IMR-90 (cell line): Measurements from ENCODE around the gene AUTS2. TPM values are rescaled to one million over a fixed set of nuclear protein-coding genes. Genes with fewer than 3 reads are reported as not detected.

Source experiments
- ATAC-seq: fragments of 200-7000 bp; cut with Tn5 transposase; 2 replicates; pipeline ENCODE4 v1.9.1; 2020; ENCODE audit warnings: low read depth, mild to moderate bottlenecking, moderate library complexity
- BruUV-seq: library from RNA; stranded (reverse); fragments of 400-500 nt; replicated peaks from 2 replicates; lab custom pipeline; 2021; lab: Mats Ljungman, UMichigan
- CTCF ChIA-PET: fragments of 300-600 bp; formaldehyde crosslinking; extraction: SDS; loops from one replicate; lab custom pipeline; 2021; ENCODE audit warnings: antibody characterized with exemption; lab: Yijun Ruan, JAX
- POLR2A ChIA-PET: fragments of 300-600 bp; sonication (Branson Sonifier 250); formaldehyde crosslinking; loops from one replicate; lab custom pipeline; 2022; ENCODE audit warnings: antibody characterized with exemption; ENCODE audit not compliant: unreplicated experiment; lab: Charles Lee
- DNase-seq: peaks from one replicate; pipeline ENCODE4 v3.0.0; 2013
- H2AFZ ChIP-seq: replicated peaks from 2 replicates; pipeline ENCODE3; 2013; ENCODE audit warnings: low read length, mild to moderate bottlenecking; ENCODE audit not compliant: poor library complexity
- H2AK5ac ChIP-seq: 2 replicates; pipeline ENCODE4 v1.6.1; 2013; ENCODE audit warnings: low read depth, low read length, inconsistent platforms
- H2AK9ac ChIP-seq: replicated peaks from 2 replicates; pipeline ENCODE3; 2013; ENCODE audit warnings: mild to moderate bottlenecking, low read depth, low read length, moderate library complexity; ENCODE audit not compliant: poor library complexity
- H2BK120ac ChIP-seq: 2 replicates; pipeline ENCODE4 v1.6.1; 2013; ENCODE audit warnings: low read depth, low read length, inconsistent platforms
- H2BK15ac ChIP-seq: 3 replicates; pipeline ENCODE4 v1.6.1; 2013; ENCODE audit warnings: low read depth, low read length, inconsistent platforms
- H2BK20ac ChIP-seq: 2 replicates; pipeline ENCODE4 v1.6.1; 2013; ENCODE audit warnings: low read depth, mild to moderate bottlenecking, inconsistent platforms, low read length, moderate library complexity
- H2BK5ac ChIP-seq: 2 replicates; pipeline ENCODE4 v1.6.1; 2013; ENCODE audit warnings: mild to moderate bottlenecking, low read depth, low read length, inconsistent platforms; ENCODE audit not compliant: poor library complexity, severe bottlenecking
- H3K14ac ChIP-seq: replicated peaks from 2 replicates; pipeline ENCODE4 v1.6.1; 2013; ENCODE audit warnings: low read depth, low read length, inconsistent platforms
- H3K18ac ChIP-seq: 2 replicates; pipeline ENCODE4 v1.6.1; 2013; ENCODE audit warnings: low read depth, low read length, control low read depth
- H3K23ac ChIP-seq: 2 replicates; pipeline ENCODE4 v1.6.1; 2013; ENCODE audit warnings: low read depth, low read length, inconsistent platforms
- H3K27ac ChIP-seq: 2 replicates; pipeline ENCODE4 v1.5.1; 2013; ENCODE audit warnings: mild to moderate bottlenecking, control low read depth, low read length; ENCODE audit not compliant: insufficient read depth
- H3K27me3 ChIP-seq: 2 replicates; pipeline ENCODE4 v1.6.1; 2013; ENCODE audit warnings: low read length; ENCODE audit not compliant: control insufficient read depth, insufficient read depth
- H3K36me3 ChIP-seq: 2 replicates; pipeline ENCODE4 v1.6.1; 2013; ENCODE audit warnings: low read length, mixed read lengths; ENCODE audit not compliant: control insufficient read depth, insufficient read depth
- H3K4ac ChIP-seq: 2 replicates; pipeline ENCODE4 v1.6.1; 2013; ENCODE audit warnings: low read depth, low read length, inconsistent platforms
- H3K4me1 ChIP-seq: 2 replicates; pipeline ENCODE4 v1.6.1; 2013; ENCODE audit warnings: low read length, mixed read lengths; ENCODE audit not compliant: control insufficient read depth, insufficient read depth
- H3K4me2 ChIP-seq: 2 replicates; pipeline ENCODE4 v1.6.1; 2013; ENCODE audit warnings: low read depth, mild to moderate bottlenecking, control low read depth, low read length, moderate library complexity
- H3K4me3 ChIP-seq: 2 replicates; pipeline ENCODE4 v1.5.1; 2013; ENCODE audit warnings: low read depth, mild to moderate bottlenecking, control low read depth, low read length, moderate library complexity; ENCODE audit not compliant: insufficient read depth
- H3K56ac ChIP-seq: 2 replicates; pipeline ENCODE4 v1.6.1; 2013; ENCODE audit warnings: low read length, inconsistent platforms; ENCODE audit not compliant: insufficient read depth; ENCODE audit errors: extremely low read depth
- H3K79me1 ChIP-seq, 2 experiments: 2 replicates each; pipeline ENCODE4 v1.6.1; 2013; ENCODE audit warnings: low read length in 2 of 2, inconsistent platforms in 1 of 2, low read depth in 1 of 2
- H3K9ac ChIP-seq: 2 replicates; pipeline ENCODE4 v1.6.1; 2013; ENCODE audit warnings: low read depth, low read length, control low read depth
- H3K9me1 ChIP-seq: 2 replicates; pipeline ENCODE4 v1.6.1; 2013; ENCODE audit warnings: low read length, inconsistent platforms; ENCODE audit not compliant: insufficient read depth
- H3K9me3 ChIP-seq: 2 replicates; pipeline ENCODE4 v1.6.1; 2013; ENCODE audit warnings: low read length; ENCODE audit not compliant: control insufficient read depth, insufficient read depth
- H4K20me1 ChIP-seq: 2 replicates; pipeline ENCODE4 v1.6.1; 2013; ENCODE audit warnings: low read length, inconsistent platforms; ENCODE audit not compliant: insufficient read depth
- H4K5ac ChIP-seq: 2 replicates; pipeline ENCODE4 v1.6.1; 2013; ENCODE audit warnings: mild to moderate bottlenecking, low read depth, low read length, control low read depth
- H4K8ac ChIP-seq, 2 experiments: 2 replicates each; pipeline ENCODE4 v1.6.1; 2013; ENCODE audit warnings: low read depth in 2 of 2, low read length in 2 of 2, control low read depth in 1 of 2, inconsistent platforms in 1 of 2
- H4K91ac ChIP-seq: 2 replicates; pipeline ENCODE4 v1.6.1; 2013; ENCODE audit warnings: low read depth, low read length, inconsistent platforms; ENCODE audit not compliant: insufficient read depth
- BHLHE40 ChIP-seq: fragments of 150-350 bp; IDR thresholded peaks from 2 replicates; pipeline ENCODE4 v1.6.1; 2016; ENCODE audit warnings: mild to moderate bottlenecking, low read depth, low read length
- CEBPB ChIP-seq: IDR thresholded peaks from 2 replicates; pipeline ENCODE4 v1.6.1; 2012; ENCODE audit warnings: low read depth, low read length, improper control_type of control experiment
- CTCF ChIP-seq: conservative IDR thresholded peaks from 2 replicates; pipeline ENCODE4 v1.5.1; 2012; ENCODE audit warnings: mild to moderate bottlenecking, low read depth, low read length, improper control_type of control experiment
- ELK1 ChIP-seq: fragments of 150-350 bp; IDR thresholded peaks from 2 replicates; pipeline ENCODE4 v1.6.1; 2016; ENCODE audit warnings: low read depth, mild to moderate bottlenecking, low read length, moderate library complexity, borderline replicate concordance
- FOS ChIP-seq: fragments of 150-350 bp; IDR thresholded peaks from 2 replicates; pipeline ENCODE4 v1.6.1; 2016; ENCODE audit warnings: low read depth, low read length
- MAZ ChIP-seq: IDR thresholded peaks from 2 replicates; pipeline ENCODE4 v1.6.1; 2012; ENCODE audit warnings: low read depth, mild to moderate bottlenecking, low read length, improper control_type of control experiment, moderate library complexity, borderline replicate concordance
- POLR2A ChIP-seq: IDR thresholded peaks from 2 replicates; pipeline ENCODE4 v1.6.1; 2012; ENCODE audit warnings: mild to moderate bottlenecking, low read depth, low read length
- RAD21 ChIP-seq: IDR thresholded peaks from 2 replicates; pipeline ENCODE4 v1.6.1; 2012; ENCODE audit warnings: low read length, improper control_type of control experiment
- SMC3 ChIP-seq: fragments of 150-350 bp; IDR thresholded peaks from 2 replicates; pipeline ENCODE4 v1.6.1; 2016; ENCODE audit warnings: low read depth, mild to moderate bottlenecking, antibody characterized with exemption, low read length, moderate library complexity
- WGBS, 2 experiments: methylation state at CpG; one replicate each; pipeline versions ENCODE4 v1.1.5 to v1.1.7; 2013; ENCODE audit warnings: missing lambda C conversion rate in 2 of 2; ENCODE audit not compliant: insufficient read length in 1 of 2; ENCODE audit errors: extremely low coverage in 2 of 2; 5-methylcytosine and 5-hydroxymethylcytosine counted together
- dilution Hi-C: fragments of 300-500 bp; cut with HindIII; formaldehyde crosslinking; loops from one replicate; pipeline ENCODE4 v1.14.3; 2018; ENCODE audit warnings: low sequenced_read_pairs; ENCODE audit not compliant: unreplicated experiment
- in situ Hi-C: fragments of 300-500 bp; cut with MboI; formaldehyde crosslinking; loops from 3 replicates; pipeline ENCODE4 v1.14.3; 2019; ENCODE audit warnings: low sequenced_read_pairs, inconsistent platforms, mixed read lengths
- intact Hi-C: fragments of 100-400 bp; cut with micrococcal nuclease; formaldehyde crosslinking; loops from 2 replicates; pipeline ENCODE4 v1.10.0; 2022
- polyA plus RNA-seq, 3 experiments: library from polyadenylated mRNA; depleted of rRNA; stranded (reverse); fragments of >200 nt; gene quantifications; 2 replicates each; pipeline ENCODE4 v1.2.3, GENCODE V29; 2012; ENCODE audit warnings: low replicate concordance in 1 of 3
- total RNA-seq: library from RNA; depleted of rRNA; stranded (reverse); fragments of >200 nt; gene quantifications from 2 replicates; pipeline ENCODE4 v1.2.3, GENCODE V29; 2012

AUTS2 gene
- total and polyA plus RNA-seq, 2 of the 4 experiments (the other 2 are of a cell fraction): 0.90 to 3.0 TPM

- in situ Hi-C loops (no loop called here), intact Hi-C loops (no loop called here), dilution Hi-C loops (no loop called here)
- no peak overlapping the region for H3K27ac ChIP-seq
- H2BK120ac ChIP-seq: no peak overlapping the region
- no peaks in the 10 kb centered on the region for H3K4me1 ChIP-seq
- H4K91ac ChIP-seq: no peak overlapping the region
- POLR2A ChIA-PET: no interaction called here
- H3K27me3 ChIP-seq: peaks cover 1% of the 10 kb centered on the region; the same call in 1 of the 2 replicates
- H2BK5ac ChIP-seq: no peak overlapping the region
- DNase-seq: no peak
- no peak overlapping the region for H3K9ac ChIP-seq
- 80% methylated on average over 1 of the region's 3 CpGs; no CpG with 5 or more reads in 1 of the 2 experiments for WGBS, 2 experiments
- no peaks in the 10 kb centered on the region for H3K79me1 ChIP-seq
- H3K4me3 ChIP-seq: no peak overlapping the region
- H3K36me3 ChIP-seq: no peaks in the 10 kb centered on the region
- no peak overlapping the region for H3K4me2 ChIP-seq
- no peak overlapping the region for H4K5ac ChIP-seq
- no peak for ATAC-seq
- BruUV-seq: no TSS peak
- H4K8ac ChIP-seq: no peak overlapping the region
- H3K9me1 ChIP-seq: no peaks in the 10 kb centered on the region
- H2BK20ac ChIP-seq: no peak overlapping the region
- H3K23ac ChIP-seq: no peak overlapping the region
- H2AK5ac ChIP-seq: no peak overlapping the region
- TF ChIP-seq CEBPB (no peak), BHLHE40 (no peak), POLR2A (no peak), CTCF (no peak), SMC3 (no peak), FOS (no peak), ELK1 (no peak), MAZ (no peak), RAD21 (no peak)
- no peaks in the 10 kb centered on the region for H3K9me3 ChIP-seq
- H2AK9ac ChIP-seq: no peak overlapping the region
- no peak overlapping the region for H2BK15ac ChIP-seq
- peak overlapping the region; percentile 46 for H2AFZ ChIP-seq
- no peak overlapping the region for H3K14ac ChIP-seq
- H3K56ac ChIP-seq: no peak overlapping the region
- H4K20me1 ChIP-seq: no peaks in the 10 kb centered on the region
- no peak overlapping the region for H3K4ac ChIP-seq
- no peak overlapping the region for H3K18ac ChIP-seq
- CTCF ChIA-PET: no interaction called here
Measured at GRCh38 chr7:70660819-70661191, 1062.5 kb downstream of the AUTS2 start.
